A549 (cell line): ENCODE measurements around the gene PGAP3. TPM values are rescaled to one million over a fixed set of nuclear protein-coding genes. Genes with fewer than 3 reads are reported as not detected.

Experiments
- ATAC-seq, 2 experiments: fragments of 200-7000 bp in 1 of 2; fragments of >200 bp in 1 of 2; cut with Nextera tagmentation in 1 of 2; cut with Tn5 transposase in 1 of 2; 3 replicates each; pipeline versions ENCODE4 v1.8.0 to v1.9.1; 2018 to 2020; ENCODE audit warnings: mild to moderate bottlenecking in 1 of 2, moderate library complexity in 1 of 2
- CTCF ChIA-PET: fragments of 300-600 bp; sonication (Branson Sonifier 250); formaldehyde crosslinking; extraction: SDS; loops from one replicate; lab custom pipeline; 2021; ENCODE audit warnings: antibody characterized with exemption, inconsistent platforms; lab: Yijun Ruan, JAX
- POLR2A ChIA-PET: fragments of 350-600 bp; formaldehyde crosslinking; extraction: SDS; loops from one replicate; lab custom pipeline; 2021; ENCODE audit warnings: antibody characterized with exemption, inconsistent platforms; lab: Yijun Ruan, JAX
- DNase-seq, 2 experiments: peaks; one replicate each; pipeline versions ENCODE4 v3.0.0 to v3.0.0-alpha.2; 2011 to 2016; ENCODE audit warnings: low read depth in 1 of 2, low spot score in 1 of 2
- FAIRE-seq: peaks from 2 replicates; lab custom pipeline; 2011; peaks lifted over from hg19 to GRCh38; lab: Jason Lieb, UNC
- H3K27ac ChIP-seq, 2 experiments: fragments of >200 bp; sonication (Bioruptor Twin); formaldehyde crosslinking; 3 replicates each; pipeline ENCODE4 v1.5.1; 2016 to 2017
- H3K4me1 ChIP-seq: fragments of >200 bp; sonication (Bioruptor Twin); formaldehyde crosslinking; 3 replicates; pipeline ENCODE4 v1.6.1; 2016
- H3K4me2 ChIP-seq: fragments of >200 bp; sonication (Bioruptor Twin); formaldehyde crosslinking; 3 replicates; pipeline ENCODE4 v1.6.1; 2016
- H3K4me3 ChIP-seq: fragments of >200 bp; sonication (Bioruptor Twin); formaldehyde crosslinking; 3 replicates; pipeline ENCODE4 v1.5.1; 2016
- H3K9me3 ChIP-seq: fragments of >200 bp; sonication (Bioruptor Twin); formaldehyde crosslinking; 3 replicates; pipeline ENCODE4 v1.6.1; 2016
- CBX2 ChIP-seq: fragments of 200-600 bp; sonication (generic); IDR thresholded peaks from 2 replicates; pipeline ENCODE4 v1.6.1; 2016; ENCODE audit warnings: low read depth, mild to moderate bottlenecking, borderline replicate concordance
- CHD2 ChIP-seq: fragments of 150-350 bp; IDR thresholded peaks from 2 replicates; pipeline ENCODE4 v1.6.1; 2014; ENCODE audit warnings: low read length; ENCODE audit not compliant: partially characterized antibody
- CTCF ChIP-seq: fragments of >200 bp; sonication (Bioruptor Twin); formaldehyde crosslinking; IDR thresholded peaks from 3 replicates; pipeline ENCODE4 v1.5.1; 2016
- E2F6 ChIP-seq: IDR thresholded peaks from 2 replicates; pipeline ENCODE4 v1.6.1; 2012; ENCODE audit warnings: low read depth, borderline replicate concordance
- ELK1 ChIP-seq: fragments of 150-350 bp; IDR thresholded peaks from 2 replicates; pipeline ENCODE4 v1.6.1; 2014; ENCODE audit warnings: low read depth, mild to moderate bottlenecking, low read length
- FOSB ChIP-seq: fragments of 250-450 bp; sonication (Bioruptor Pico); IDR thresholded peaks from 2 replicates; pipeline ENCODE4 v1.5.0; 2020; ENCODE audit warnings: mild to moderate bottlenecking, moderate library complexity
- HDAC2 ChIP-seq: fragments of 200-600 bp; sonication (generic); IDR thresholded peaks from 2 replicates; pipeline ENCODE4 v1.6.1; 2016
- HMGXB4 ChIP-seq: fragments of 250-450 bp; sonication (Bioruptor Pico); IDR thresholded peaks from 2 replicates; pipeline ENCODE4 v1.5.0; 2021; ENCODE audit warnings: mild to moderate bottlenecking, moderate library complexity, borderline replicate concordance
- HOXB5 ChIP-seq: fragments of 250-450 bp; sonication (Bioruptor Pico); IDR thresholded peaks from 2 replicates; pipeline ENCODE4 v1.5.0; 2020; ENCODE audit warnings: mild to moderate bottlenecking, moderate library complexity
- KDM1A ChIP-seq: fragments of 200-600 bp; sonication (generic); IDR thresholded peaks from 2 replicates; pipeline ENCODE4 v1.6.1; 2016; ENCODE audit warnings: low read depth, mild to moderate bottlenecking
- MAZ ChIP-seq: fragments of 150-350 bp; IDR thresholded peaks from 2 replicates; pipeline ENCODE4 v1.6.1; 2014; ENCODE audit warnings: antibody characterized with exemption, low read depth, low read length, borderline replicate concordance
- PHF8 ChIP-seq: fragments of 200-600 bp; sonication (generic); IDR thresholded peaks from 2 replicates; pipeline ENCODE4 v1.6.1; 2016; ENCODE audit warnings: low read depth, mild to moderate bottlenecking, antibody characterized with exemption, moderate library complexity, borderline replicate concordance
- RARB ChIP-seq: fragments of 250-450 bp; sonication (Bioruptor Pico); IDR thresholded peaks from 2 replicates; pipeline ENCODE4 v1.8.0; 2021; ENCODE audit warnings: mild to moderate bottlenecking, moderate library complexity
- RFX5 ChIP-seq: fragments of 450-650 bp; IDR thresholded peaks from 2 replicates; pipeline ENCODE4 v1.7.1; 2014; ENCODE audit warnings: antibody characterized with exemption, mild to moderate bottlenecking, moderate library complexity
- TFCP2L1 ChIP-seq: fragments of 250-450 bp; sonication (Bioruptor Pico); IDR thresholded peaks from 2 replicates; pipeline ENCODE4 v1.5.0; 2021; ENCODE audit warnings: mild to moderate bottlenecking
- USF2 ChIP-seq: fragments of 450-650 bp; IDR thresholded peaks from 2 replicates; pipeline ENCODE4 v1.6.1; 2014; ENCODE audit warnings: antibody characterized with exemption
- ZFP36 ChIP-seq: fragments of 450-650 bp; IDR thresholded peaks from 2 replicates; pipeline ENCODE4 v1.6.1; 2014; ENCODE audit warnings: borderline replicate concordance; ENCODE audit not compliant: partially characterized antibody
- ZSCAN20 ChIP-seq: fragments of 250-450 bp; sonication (Bioruptor Pico); IDR thresholded peaks from 2 replicates; pipeline ENCODE4 v1.8.0; 2022; ENCODE audit warnings: mild to moderate bottlenecking, moderate library complexity
- WGBS: methylation state at CpG from one replicate; pipeline ENCODE4 v1.1.6; 2017; ENCODE audit errors: missing lambda C conversion rate; 5-methylcytosine and 5-hydroxymethylcytosine counted together
- polyA plus RNA-seq, 4 experiments: library from polyadenylated mRNA; depleted of rRNA in 3 of 4; stranded (reverse); fragments of >200 nt; fragmentation: RNase III in 1 of 4; extraction: RNeasy Plus Mini Kit Qiagen cat#74134 plus additional on column Dnase treatment in 1 of 4; gene quantifications; 2 replicates in 3 of 4; 3 replicates in 1 of 4; pipeline ENCODE4 v1.2.3, GENCODE V29; 2011 to 2017

PGAP3 gene
- polyA plus RNA-seq, 2 of the 4 experiments (the other 2 are of a cell fraction) = 7.3 to 8.5 TPM

GRCh38 chr17:39735882-39736281 lies 48.0 kb upstream of the PGAP3 start (continued):
- TF ChIP-seq CTCF = no peak

GRCh38 chr17:39732586-39732985 lies 44.7 kb upstream of the PGAP3 start:
- no peak for TF ChIP-seq USF2
- no peak for TF ChIP-seq ZSCAN20 (CRISPR knock-in tag)
- no peak for TF ChIP-seq RARB (CRISPR knock-in tag)
- no peak for TF ChIP-seq KDM1A
- no peak for TF ChIP-seq MAZ
- TF ChIP-seq E2F6 = no peak
- no peak for TF ChIP-seq ELK1
- no peak for TF ChIP-seq TFCP2L1 (CRISPR knock-in tag)
- no peak for TF ChIP-seq PHF8
- TF ChIP-seq CBX2 = no peak
- no peak for TF ChIP-seq HMGXB4 (CRISPR knock-in tag)
- no peak for TF ChIP-seq FOSB
- TF ChIP-seq HOXB5 (CRISPR knock-in tag) = no peak
- no peak for TF ChIP-seq HDAC2
- TF ChIP-seq CHD2 = no peak
- no peak for TF ChIP-seq RFX5
- no peak for TF ChIP-seq CTCF
- TF ChIP-seq ZFP36 = no peak
- DNase-seq (no peak), FAIRE-seq (no peak), ATAC-seq (no peak)
- ChIA-PET CTCF (interaction anchor here (0.7 to 5.8 kb wide), 7 partner anchors 17 to 110 kb away, joined by 3 to 171 read pairs (median 16); partner anchors contain the start of gene PNMT), POLR2A (interaction anchor here (1.2 kb wide), 1 partner anchor 32 kb away, joined by 3 read pairs; the partner anchor contains the start of gene ERBB2)
- Histone ChIP-seq H3K9me3 (no peaks in the 10 kb centered on the region), H3K4me3 (no peak overlapping the region), H3K4me2 (no peak overlapping the region), H3K4me1 (peaks cover 23% of the 10 kb centered on the region), H3K27ac (no peak overlapping the region)
- 93% methylated on average over 3 of the region's 3 CpGs for WGBS
